HG03460 (cell line): ENCODE measurements around the gene INPP5A.

Source experiments
- ATAC-seq: cut with Tn5 transposase; IDR thresholded peaks from one replicate; pipeline ENCODE4 v1.9.1; 2021; ENCODE audit not compliant: unreplicated experiment

The INPP5A gene

GRCh38 chr10:132774181-132774901, 236.8 kb downstream of the INPP5A start:
- no peak for ATAC-seq

GRCh38 chr10:132774902-132775863, 237.6 kb downstream of the INPP5A start:
- no peak for ATAC-seq

GRCh38 chr10:132776186-132776585, 238.6 kb downstream of the INPP5A start:
- ATAC-seq, result no peak

- no peak for ATAC-seq
Measured at GRCh38 chr10:132776821-132777220, 239.2 kb downstream of the INPP5A start.

- no peak for ATAC-seq
Measured at GRCh38 chr10:132777441-132777840, 239.9 kb downstream of the INPP5A start.

- ATAC-seq, result no peak
Measured at GRCh38 chr10:132779549-132780294, 242.1 kb downstream of the INPP5A start.

- no peak for ATAC-seq
Measured at GRCh38 chr10:132780356-132780755, 242.8 kb downstream of the INPP5A start.

GRCh38 chr10:132781556-132781955, 244.0 kb downstream of the INPP5A start:
- no peak for ATAC-seq

- no peak for ATAC-seq
Measured at GRCh38 chr10:132783165-132783939, 245.8 kb downstream of the INPP5A start.

- ATAC-seq, result no peak
Measured at GRCh38 chr10:132783940-132784865, 246.6 kb downstream of the INPP5A start.

GRCh38 chr10:132784866-132785722, 247.5 kb downstream of the INPP5A start:
- no peak for ATAC-seq

GRCh38 chr10:132785723-132786475, 248.3 kb downstream of the INPP5A start, which contains the start of gene NKX6-2:
Gene NKX6-2, minus strand, starts transcription at chr10:132786147. Its CDS starts 199 bp downstream, at chr10:132785948.
- ATAC-seq, result no peak

- ATAC-seq, result no peak
Measured at GRCh38 chr10:132786476-132786883, 248.9 kb downstream of the INPP5A start.

- ATAC-seq, result no peak
Measured at GRCh38 chr10:132786884-132787494, 249.4 kb downstream of the INPP5A start.

- ATAC-seq, result no peak
Measured at GRCh38 chr10:132787495-132788179, 250.1 kb downstream of the INPP5A start.

- no peak for ATAC-seq
Measured at GRCh38 chr10:132788180-132788830, 250.7 kb downstream of the INPP5A start.
